Measurements from ENCODE around the gene FRMD4B. TPM values are rescaled to one million over a fixed set of nuclear protein-coding genes. Genes with fewer than 3 reads are reported as not detected.
"Not testable (repeated sequence)": the region's sequence is repeated elsewhere in the genome, so short reads cannot be mapped to it uniquely, and the experiment has no call there.

Gene FRMD4B
- total and polyA plus RNA-seq, 7 donors: 8.2 to 21.5 (median 13.2) TPM

DNA sequence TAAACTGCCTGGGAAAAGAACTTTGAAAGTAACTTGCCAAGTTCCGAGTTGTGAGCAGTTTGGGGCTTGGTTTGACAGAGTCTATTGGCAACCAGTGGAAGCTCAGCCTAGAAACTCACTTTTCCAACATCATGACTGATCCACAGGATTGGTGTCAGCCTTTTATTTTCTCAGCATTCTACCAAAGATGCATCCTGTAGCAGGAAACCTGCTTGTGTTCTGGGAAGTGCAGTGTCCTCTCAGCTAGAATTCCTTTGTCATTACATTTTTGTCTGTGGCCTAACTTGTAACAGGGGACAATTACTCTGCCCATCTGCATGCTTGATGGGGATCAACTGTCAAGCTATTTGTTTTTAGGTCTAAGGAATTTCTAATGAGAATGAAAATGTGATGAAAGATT, 146.8 kb downstream of the FRMD4B start:
- Histone ChIP-seq H3K36me3 (no peaks in the 10 kb centered on the region), H3K27ac (no peak overlapping the region), H3K4me3 (no peak overlapping the region), H3K9me3 (no peaks in the 10 kb centered on the region), H3K27me3 (no peaks in the 10 kb centered on the region), H3K4me1 (no peaks in the 10 kb centered on the region)
- WGBS, 2 donors: 74 to 88% methylated on average over 1 of the region's 1 CpG
- DNase-seq: no peak
- TF ChIP-seq, protein P1, sequence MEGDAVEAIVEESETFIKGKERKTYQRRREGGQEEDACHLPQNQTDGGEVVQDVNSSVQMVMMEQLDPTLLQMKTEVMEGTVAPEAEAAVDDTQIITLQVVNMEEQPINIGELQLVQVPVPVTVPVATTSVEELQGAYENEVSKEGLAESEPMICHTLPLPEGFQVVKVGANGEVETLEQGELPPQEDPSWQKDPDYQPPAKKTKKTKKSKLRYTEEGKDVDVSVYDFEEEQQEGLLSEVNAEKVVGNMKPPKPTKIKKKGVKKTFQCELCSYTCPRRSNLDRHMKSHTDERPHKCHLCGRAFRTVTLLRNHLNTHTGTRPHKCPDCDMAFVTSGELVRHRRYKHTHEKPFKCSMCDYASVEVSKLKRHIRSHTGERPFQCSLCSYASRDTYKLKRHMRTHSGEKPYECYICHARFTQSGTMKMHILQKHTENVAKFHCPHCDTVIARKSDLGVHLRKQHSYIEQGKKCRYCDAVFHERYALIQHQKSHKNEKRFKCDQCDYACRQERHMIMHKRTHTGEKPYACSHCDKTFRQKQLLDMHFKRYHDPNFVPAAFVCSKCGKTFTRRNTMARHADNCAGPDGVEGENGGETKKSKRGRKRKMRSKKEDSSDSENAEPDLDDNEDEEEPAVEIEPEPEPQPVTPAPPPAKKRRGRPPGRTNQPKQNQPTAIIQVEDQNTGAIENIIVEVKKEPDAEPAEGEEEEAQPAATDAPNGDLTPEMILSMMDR (IDR thresholded peaks at IDR 0.05): no peak
- no peak for TF ChIP-seq EP300 (IDR thresholded peaks at IDR 0.05)
- no peak for TF ChIP-seq POLR2AphosphoS5 (IDR thresholded peaks at IDR 0.05)
- TF ChIP-seq POLR2A (IDR thresholded peaks at IDR 0.05): no peak
- intact Hi-C loops (cut with DNase I): no loop called here

DNA sequence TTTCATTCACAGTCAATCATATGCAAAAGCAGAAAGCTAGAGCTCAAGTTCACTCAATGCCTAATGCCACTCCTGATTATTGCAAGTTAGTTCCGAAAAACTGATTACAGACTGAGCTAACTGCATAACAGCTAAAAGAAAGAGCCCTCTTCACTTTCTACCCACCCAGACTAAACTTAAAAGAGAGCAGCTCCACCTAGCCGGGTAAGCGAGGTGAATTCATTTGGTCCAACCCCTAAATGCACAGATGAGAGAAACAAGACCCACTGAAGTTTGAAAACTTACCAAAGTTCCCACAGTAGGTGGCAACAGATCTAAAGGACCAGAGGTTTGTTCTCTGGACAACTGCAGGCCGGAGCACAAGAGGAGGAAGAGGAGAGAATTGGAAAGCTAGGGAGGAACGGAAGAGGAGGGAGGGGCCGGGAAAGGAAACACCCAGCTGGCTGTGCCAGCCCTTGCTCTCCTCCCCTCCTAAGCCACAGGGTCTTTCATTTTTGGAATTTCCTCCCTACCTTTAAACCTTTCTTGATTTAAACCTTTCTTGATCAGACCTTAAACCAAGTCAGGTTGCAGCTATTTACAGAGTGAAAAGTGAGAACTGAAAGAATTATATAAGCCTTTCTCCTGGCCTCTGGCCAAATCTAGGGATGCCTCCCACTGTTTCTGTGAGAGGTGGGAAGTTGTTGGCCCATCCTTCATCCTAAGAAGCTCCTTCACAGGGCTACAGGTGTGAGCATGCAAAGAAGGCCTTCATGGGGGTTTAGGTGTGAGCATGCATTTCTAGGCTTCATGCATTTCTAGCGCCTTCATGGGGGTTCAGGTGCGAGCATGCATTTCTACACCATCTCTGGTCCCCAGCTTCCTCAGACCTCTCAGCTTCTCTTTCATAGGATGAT, 148.8 kb downstream of the FRMD4B start:
- 38 to 57% methylated on average over 8 of the region's 8 CpGs for WGBS, 2 donors
- no peak for DNase-seq
- TF ChIP-seq POLR2AphosphoS5 (IDR thresholded peaks at IDR 0.05) (no peak), EP300 (IDR thresholded peaks at IDR 0.05) (no peak), POLR2A (IDR thresholded peaks at IDR 0.05) (no peak)
- TF ChIP-seq, protein P1 (IDR thresholded peaks at IDR 0.05): no peak
- H3K36me3 ChIP-seq: no peaks in the 10 kb centered on the region
- no peak overlapping the region for H3K4me3 ChIP-seq
- no peaks in the 10 kb centered on the region for H3K9me3 ChIP-seq
- no peaks in the 10 kb centered on the region for H3K4me1 ChIP-seq
- intact Hi-C loops (cut with DNase I): no loop called here
- H3K27me3 ChIP-seq: no peaks in the 10 kb centered on the region
- H3K27ac ChIP-seq: no peak overlapping the region

DNA sequence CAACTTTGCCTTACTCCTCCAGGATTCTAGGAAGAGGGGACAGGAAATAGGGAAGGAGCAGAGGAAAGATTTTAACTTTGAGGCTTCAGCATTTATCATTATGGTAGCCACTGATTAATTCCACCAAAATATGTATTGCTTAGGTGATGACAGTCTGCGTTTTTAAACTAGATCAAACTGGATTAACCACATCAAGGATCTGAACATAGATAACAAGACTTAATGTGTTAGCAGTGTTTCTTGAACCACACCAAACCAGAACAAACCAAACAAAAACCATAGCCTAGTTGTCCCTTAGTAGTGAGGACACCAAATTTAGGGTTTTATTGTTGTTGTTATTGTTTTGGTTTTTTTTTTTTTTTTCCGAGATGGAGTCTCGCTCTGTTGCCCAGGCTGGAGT, 150.0 kb downstream of the FRMD4B start:
- Histone ChIP-seq H3K27me3 (no peaks in the 10 kb centered on the region), H3K9me3 (no peaks in the 10 kb centered on the region), H3K4me1 (no peaks in the 10 kb centered on the region), H3K36me3 (no peaks in the 10 kb centered on the region), H3K27ac (no peak overlapping the region), H3K4me3 (no peak overlapping the region)
- intact Hi-C loops (cut with DNase I): no loop called here
- WGBS, 2 donors: 64 to 66% methylated on average over 3 of the region's 3 CpGs
- no peak for DNase-seq
- TF ChIP-seq, protein P1 (IDR thresholded peaks at IDR 0.05): no peak
- no peak for TF ChIP-seq POLR2AphosphoS5 (IDR thresholded peaks at IDR 0.05)
- TF ChIP-seq EP300 (IDR thresholded peaks at IDR 0.05): no peak

DNA sequence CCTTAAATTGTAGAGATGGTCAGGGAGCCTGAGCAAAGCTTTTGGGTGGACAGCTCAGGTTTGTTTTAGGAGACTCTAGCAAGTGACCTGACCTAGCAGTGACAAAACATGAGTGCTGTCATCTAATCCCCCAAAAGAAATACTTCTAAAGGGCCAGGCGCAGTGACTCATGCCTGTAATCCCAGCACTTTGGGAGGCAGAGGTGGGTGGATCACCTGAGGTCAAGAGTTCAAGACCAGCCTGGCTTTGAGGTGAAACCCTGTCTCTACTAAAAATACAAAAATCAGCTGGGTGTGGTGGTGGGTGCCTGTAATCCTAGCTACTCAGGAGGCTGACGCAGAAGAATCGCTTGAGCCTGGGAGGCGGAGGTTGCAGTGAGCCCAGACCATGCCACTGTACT, 150.7 kb downstream of the FRMD4B start:
- H3K27ac ChIP-seq; intact Hi-C loops (cut with DNase I); DNase-seq; H3K27me3 ChIP-seq; H3K36me3 ChIP-seq; H3K4me1 ChIP-seq; H3K9me3 ChIP-seq; H3K4me3 ChIP-seq: not testable (repeated sequence)
- 94 to 98% methylated on average over 4 of the region's 4 CpGs for WGBS, 2 donors

DNA sequence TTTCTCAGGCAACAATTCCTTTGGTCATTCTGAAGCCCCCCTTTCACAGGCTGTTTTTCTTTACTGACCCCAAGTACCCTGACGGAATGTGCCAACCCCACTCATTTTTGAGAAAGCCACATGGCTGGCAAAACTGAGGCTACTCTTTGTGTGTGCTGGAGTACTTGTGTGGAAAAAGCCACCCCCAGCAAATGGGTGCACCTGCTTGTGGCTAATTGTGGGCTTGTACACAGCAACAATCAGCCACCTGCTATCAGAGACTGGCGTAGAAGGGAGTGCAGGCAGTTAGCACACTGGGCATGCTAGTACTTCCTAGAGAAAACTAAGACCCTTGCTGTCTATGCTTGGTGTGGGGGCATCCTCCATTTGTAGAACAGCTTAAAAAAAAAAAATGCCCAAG, 153.4 kb downstream of the FRMD4B start:
- 84 to 88% methylated on average over 2 of the region's 2 CpGs for whole genome bisulfite sequencing, 2 donors
- no peaks in the 10 kb centered on the region for H3K4me1 ChIP-seq
- H3K27me3 ChIP-seq: no peaks in the 10 kb centered on the region
- no peak for DNase-seq
- H3K36me3 ChIP-seq: no peaks in the 10 kb centered on the region
- H3K4me3 ChIP-seq: no peak overlapping the region
- H3K27ac ChIP-seq: no peak overlapping the region
- intact Hi-C loops (cut with DNase I): no loop called here
- TF ChIP-seq POLR2A (IDR thresholded peaks at IDR 0.05) (no peak), EP300 (IDR thresholded peaks at IDR 0.05) (no peak), POLR2AphosphoS5 (IDR thresholded peaks at IDR 0.05) (no peak)
- TF ChIP-seq, protein P1 (IDR thresholded peaks at IDR 0.05): no peak
- H3K9me3 ChIP-seq: no peaks in the 10 kb centered on the region
